ENCODE data around the gene RFPL4A.
"Not testable (repeated sequence)": the region's sequence is repeated elsewhere in the genome, so short reads cannot be mapped to it uniquely, and the experiment has no call there.

Gene RFPL4A

DNA sequence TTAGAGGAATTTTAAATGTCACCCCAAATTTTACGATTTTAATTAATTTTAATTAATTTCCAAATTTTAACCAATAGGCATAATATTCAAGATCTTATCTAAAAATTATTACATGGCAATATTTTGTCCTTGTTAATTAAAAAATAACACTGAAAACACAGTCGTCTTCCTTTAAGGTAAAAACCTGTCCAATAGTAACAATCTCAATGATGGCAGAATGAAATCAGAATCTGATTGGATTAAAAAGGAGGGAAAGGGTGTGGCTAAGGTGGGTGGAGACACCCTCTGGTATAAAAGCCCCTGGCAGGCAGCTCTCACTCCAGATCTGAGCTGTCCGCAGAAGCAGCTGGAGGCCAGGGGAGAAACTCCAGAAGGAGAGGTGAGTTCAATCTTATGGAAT is at the start of gene RFPL4A:
Gene RFPL4A, plus strand, starts transcription at position 301 of the 400 bp plus-strand sequence. CDS start 2,704 bp downstream, outside the sequence.
- not testable (repeated sequence) for DNase-seq (ENCODE audit: low read depth)

DNA sequence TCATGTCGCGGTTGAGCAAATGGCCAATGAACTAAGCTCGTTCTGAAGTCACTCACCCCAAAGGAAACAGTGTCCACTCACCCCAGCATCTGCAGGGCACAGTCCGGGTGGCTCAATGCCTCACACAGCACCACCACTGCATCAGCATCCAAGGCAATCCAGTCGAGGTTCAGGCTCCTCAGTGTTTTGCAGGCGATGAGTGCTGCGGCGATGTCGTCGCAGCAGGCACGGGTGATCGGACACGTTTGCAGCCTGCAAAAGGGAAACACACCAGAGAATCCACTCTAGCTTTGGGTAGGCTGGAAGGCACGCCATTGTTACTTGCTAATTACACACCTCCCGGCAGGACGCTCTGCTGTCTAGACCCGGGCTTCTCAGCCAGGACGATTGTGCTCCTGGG is 47.2 kb upstream of the RFPL4A start:
- no peak for DNase-seq (ENCODE audit: low read depth)

GRCh38 chr19:55712804-55713631 is 45.9 kb upstream of the RFPL4A start:
- DNase-seq (ENCODE audit: low read depth), result no peak

DNA sequence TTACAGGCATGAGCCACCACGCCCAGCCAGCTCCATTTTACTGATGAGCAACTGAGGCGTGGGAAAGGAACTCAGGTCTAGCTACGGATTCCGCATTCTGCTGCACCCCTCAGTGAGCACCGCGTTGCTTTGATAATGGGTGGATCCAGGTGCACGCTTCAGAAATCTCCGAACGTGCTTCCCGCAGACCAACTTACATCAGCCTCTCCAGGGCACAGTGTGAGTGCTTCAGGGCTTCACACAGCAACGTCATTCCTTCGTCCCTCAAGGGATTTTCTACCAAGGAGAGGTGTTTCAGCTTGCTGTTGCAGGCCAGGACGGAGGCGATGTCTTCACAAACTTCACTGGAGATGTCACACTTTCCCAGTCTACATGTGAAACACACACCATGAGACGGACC is 42.4 kb upstream of the RFPL4A start:
- no peak for DNase-seq (ENCODE audit: low read depth)

DNA sequence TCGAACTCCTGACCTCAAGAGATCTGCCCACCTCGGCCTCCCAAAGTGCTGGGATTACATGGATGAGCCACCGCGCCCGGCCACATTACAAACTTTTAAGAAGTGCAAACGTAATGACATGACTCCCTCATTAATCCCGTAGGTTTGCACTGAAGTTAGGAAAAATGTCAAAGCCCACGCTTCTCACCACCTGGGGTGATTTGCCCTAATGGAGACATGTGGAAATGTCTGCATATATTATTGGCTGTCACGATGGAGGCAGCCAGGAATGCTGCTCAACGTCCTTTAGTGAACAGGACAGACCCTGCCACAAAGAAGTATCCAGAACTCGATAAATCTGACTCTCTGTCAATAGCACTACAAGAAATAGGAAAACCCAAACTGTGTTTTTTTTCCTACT is 41.6 kb upstream of the RFPL4A start:
- no peak for DNase-seq (ENCODE audit: low read depth)

GRCh38 chr19:55717879-55718711 is 40.8 kb upstream of the RFPL4A start:
- not testable (repeated sequence) for DNase-seq (ENCODE audit: low read depth)

DNA sequence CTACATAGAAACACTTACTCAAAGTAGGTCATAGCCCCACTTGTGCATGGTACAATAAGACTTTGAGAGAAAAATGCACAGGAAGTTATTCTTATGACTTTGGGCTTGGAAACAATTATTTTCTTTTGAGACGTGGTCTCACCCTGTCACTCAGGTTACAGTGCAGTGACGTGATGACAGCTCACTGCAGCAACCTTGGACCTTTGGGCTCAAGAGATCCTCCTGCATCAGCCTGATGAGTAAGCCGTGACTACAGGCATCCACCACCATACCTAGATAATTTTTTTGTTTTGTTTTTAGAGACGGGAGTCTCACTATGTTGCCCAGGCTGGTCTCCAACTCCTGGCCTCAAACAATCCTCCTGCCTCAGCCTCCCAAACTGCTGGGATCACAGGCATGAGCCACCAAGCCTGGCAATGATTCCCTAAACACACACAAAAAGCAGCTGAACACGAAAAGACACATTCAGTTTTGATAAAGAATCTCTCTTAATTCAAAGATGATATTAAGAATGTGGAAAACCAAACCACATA is 38.6 kb upstream of the RFPL4A start:
- no peak for DNase-seq (ENCODE audit: low read depth)

- DNase-seq (ENCODE audit: low read depth), result no peak
Observed at GRCh38 chr19:55720801-55721200, 38.1 kb upstream of the RFPL4A start.

GRCh38 chr19:55723491-55723890 is 35.4 kb upstream of the RFPL4A start:
- no peak for DNase-seq (ENCODE audit: low read depth)

GRCh38 chr19:55730378-55730777 is 28.5 kb upstream of the RFPL4A start:
- not testable (repeated sequence) for DNase-seq (ENCODE audit: low read depth)

DNA sequence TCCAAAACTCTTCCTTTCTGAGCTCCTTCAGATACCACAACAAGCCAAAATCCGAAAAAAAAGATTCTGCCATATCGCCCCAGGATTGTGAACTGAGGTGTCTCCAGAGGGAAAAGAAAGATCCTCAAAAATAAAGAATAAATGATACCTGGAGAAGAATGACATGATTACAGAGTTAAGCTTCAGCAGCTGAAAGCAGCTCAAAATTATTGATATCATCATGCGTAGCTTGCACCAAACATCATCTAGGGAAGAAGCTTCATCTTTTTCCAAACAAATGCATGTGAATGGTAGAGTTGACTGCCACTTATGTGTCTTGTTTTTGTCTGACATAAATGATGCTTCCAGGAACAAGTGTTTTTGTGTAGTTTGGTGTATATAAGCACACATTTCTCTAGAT is 20.6 kb upstream of the RFPL4A start, which contains the start of gene NLRP9:
Gene NLRP9, minus strand, starts transcription at position 101 of the 400 bp plus-strand sequence. Its CDS starts 28 bp downstream, at position 73.
- DNase-seq (ENCODE audit: low read depth), result no peak

DNA sequence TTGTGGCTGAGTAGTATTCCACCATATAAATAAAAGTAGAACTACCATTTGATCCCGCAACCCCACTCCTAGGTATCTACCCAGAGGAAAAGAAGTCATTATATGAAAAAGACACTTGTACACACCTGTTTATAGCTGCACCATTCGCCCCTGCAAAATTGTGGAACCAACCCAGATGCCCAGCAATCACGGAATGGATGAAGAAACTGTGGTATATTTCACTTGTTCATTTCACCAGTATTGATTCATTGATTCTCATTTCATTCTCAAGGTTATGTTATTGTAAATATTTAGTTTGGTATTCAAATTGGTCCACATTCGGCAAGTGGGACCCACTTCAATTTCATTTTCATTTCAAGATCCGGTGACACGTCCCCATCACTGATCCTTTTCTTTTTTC is 8.2 kb upstream of the RFPL4A start:
- DNase-seq (ENCODE audit: low read depth), result no peak

GRCh38 chr19:55753401-55753800 is 5.5 kb upstream of the RFPL4A start:
- no peak for DNase-seq (ENCODE audit: low read depth)

DNA sequence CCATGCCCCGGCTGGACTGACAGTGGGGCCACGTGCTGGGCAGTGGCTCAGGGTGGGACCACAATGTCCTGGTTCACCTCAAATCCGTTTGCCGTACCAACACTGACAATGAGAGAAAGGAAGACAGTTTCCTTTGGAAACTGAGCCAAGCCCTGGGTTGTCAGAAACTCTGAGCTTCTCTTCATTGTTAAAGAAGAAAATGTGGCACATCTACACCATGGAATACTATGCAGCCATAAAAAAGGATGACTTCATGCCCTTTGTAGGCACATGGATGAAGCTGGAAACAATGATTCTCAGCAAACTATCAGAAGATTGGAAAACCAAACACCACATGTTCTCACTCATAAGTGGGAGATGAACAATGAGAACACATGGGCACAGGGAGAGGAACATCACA is 2.1 kb upstream of the RFPL4A start:
- not testable (repeated sequence) for DNase-seq (ENCODE audit: low read depth)

DNA sequence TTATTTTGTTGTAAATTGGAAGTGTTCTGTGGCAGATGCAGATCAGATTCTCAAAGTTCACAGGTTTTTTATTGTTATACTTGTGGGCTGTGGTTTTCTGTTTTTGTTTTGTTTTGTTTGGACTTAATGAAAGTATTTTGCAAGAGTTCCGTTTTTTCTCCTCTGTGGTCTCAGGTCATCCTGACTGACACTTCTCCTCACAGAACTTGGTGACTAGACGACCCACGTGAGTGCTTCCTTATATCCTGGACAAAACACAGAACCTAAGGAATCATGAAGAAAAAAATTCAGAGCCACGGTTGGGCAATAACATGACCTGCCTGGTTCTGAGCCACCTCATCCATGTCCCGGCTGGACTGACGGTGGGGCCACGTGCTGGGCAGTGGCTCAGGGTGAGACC is 7.6 kb downstream of the RFPL4A start:
- DNase-seq (ENCODE audit: low read depth), result no peak

GRCh38 chr19:55768818-55769217 is 9.9 kb downstream of the RFPL4A start, which contains the start of gene RFPL4AL1:
Gene RFPL4AL1, plus strand, starts transcription at chr19:55769118. Its CDS starts 2,687 bp downstream, at chr19:55771805.
- not testable (repeated sequence) for DNase-seq (ENCODE audit: low read depth)

- not testable (repeated sequence) for DNase-seq (ENCODE audit: low read depth)
Observed at GRCh38 chr19:55769632-55770031, 10.7 kb downstream of the RFPL4A start.

GRCh38 chr19:55777528-55777927 is 18.6 kb downstream of the RFPL4A start:
- DNase-seq (ENCODE audit: low read depth), result no peak

GRCh38 chr19:55778331-55778730 is 19.4 kb downstream of the RFPL4A start:
- DNase-seq (ENCODE audit: low read depth), result no peak

- no peak for DNase-seq (ENCODE audit: low read depth)
Observed at GRCh38 chr19:55781112-55781511, 22.2 kb downstream of the RFPL4A start.

DNA sequence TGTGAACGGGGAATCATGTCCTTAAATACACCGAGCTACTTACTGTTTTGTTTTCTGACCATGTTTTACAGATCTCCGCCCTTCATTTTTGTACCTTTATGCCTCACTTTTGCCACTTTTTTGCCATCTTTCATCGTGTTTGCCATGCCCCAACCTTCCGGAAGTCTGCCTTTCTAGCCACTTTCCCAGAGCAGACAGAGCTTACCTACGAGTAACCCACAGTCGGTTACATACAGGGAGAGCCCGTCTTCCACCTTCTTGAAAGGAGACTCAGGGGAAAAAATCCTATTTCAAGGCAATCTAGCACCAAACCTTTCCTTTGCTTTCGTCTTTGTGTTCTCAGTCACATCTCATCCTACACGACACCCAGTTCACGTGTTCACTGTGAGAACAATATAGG is 36.1 kb downstream of the RFPL4A start:
- DNase-seq (ENCODE audit: low read depth), result no peak

- DNase-seq (ENCODE audit: low read depth), result no peak
Observed at GRCh38 chr19:55801416-55801815, 42.5 kb downstream of the RFPL4A start.

- DNase-seq (ENCODE audit: low read depth), result no peak
Observed at GRCh38 chr19:55802281-55802680, 43.4 kb downstream of the RFPL4A start.

Data from activated T-cell treated with anti-CD3 and anti-CD28 coated beads for 48 hours (primary cell).